Mesenchymal stem cell (in vitro differentiated cells and primary cell): ENCODE results near the gene TUBB3.
A peak's percentile ranks its signal among the peaks of the same experiment; 100 is the strongest.

Experiments used
- DNase-seq: peaks from one replicate; pipeline ENCODE4 v3.0.0-alpha.2; 2013
- H2AFZ ChIP-seq: one replicate; pipeline ENCODE4 v1.6.1; 2013; ENCODE audit warnings: low read depth, mild to moderate bottlenecking, control low read depth, inconsistent platforms, low read length, moderate library complexity
- H2AK5ac ChIP-seq: 2 replicates; pipeline ENCODE4 v1.6.1; 2013; ENCODE audit warnings: low read length, moderate library complexity, mild to moderate bottlenecking, inconsistent platforms; ENCODE audit not compliant: severe bottlenecking
- H2BK120ac ChIP-seq: one replicate; pipeline ENCODE4 v1.6.1; 2013; ENCODE audit warnings: low read depth, mild to moderate bottlenecking, inconsistent platforms, low read length, moderate library complexity
- H2BK12ac ChIP-seq, 2 experiments: one replicate each; pipeline ENCODE4 v1.6.1; 2013; ENCODE audit warnings: inconsistent platforms in 2 of 2, low read length in 2 of 2, mild to moderate bottlenecking in 2 of 2, moderate library complexity in 2 of 2, control low read depth in 1 of 2
- H2BK15ac ChIP-seq: one replicate; pipeline ENCODE4 v1.6.1; 2013; ENCODE audit warnings: mild to moderate bottlenecking, low read depth, inconsistent platforms; ENCODE audit not compliant: poor library complexity, severe bottlenecking
- H2BK5ac ChIP-seq: 2 replicates; pipeline ENCODE4 v1.6.1; 2013; ENCODE audit warnings: low read depth, mild to moderate bottlenecking, low read length, control low read depth, inconsistent platforms; ENCODE audit not compliant: poor library complexity, severe bottlenecking
- H3K14ac ChIP-seq, 2 experiments: one replicate each; pipeline ENCODE4 v1.6.1; 2013; ENCODE audit warnings: inconsistent platforms in 2 of 2, low read length in 2 of 2, control low read depth in 1 of 2, mild to moderate bottlenecking in 1 of 2, moderate library complexity in 1 of 2
- H3K18ac ChIP-seq, 2 experiments: one replicate each; pipeline ENCODE4 v1.6.1; 2013; ENCODE audit warnings: inconsistent platforms in 2 of 2, low read length in 2 of 2, control low read depth in 1 of 2, low read depth in 1 of 2, mild to moderate bottlenecking in 1 of 2
- H3K23ac ChIP-seq, 2 experiments: one replicate each; pipeline ENCODE4 v1.6.1; 2013; ENCODE audit warnings: inconsistent platforms in 2 of 2, low read length in 2 of 2, mild to moderate bottlenecking in 2 of 2, moderate library complexity in 2 of 2, control low read depth in 1 of 2
- H3K27ac ChIP-seq: 2 replicates; pipeline ENCODE4 v1.5.1; 2013; ENCODE audit warnings: mild to moderate bottlenecking, moderate library complexity, low read length, control low read depth, inconsistent platforms; ENCODE audit not compliant: poor library complexity, severe bottlenecking
- H3K27me3 ChIP-seq, 2 experiments: 2 replicates each; pipeline versions ENCODE4 v1.6.1 to v1.7.0; 2013; ENCODE audit warnings: low read length in 2 of 2, mild to moderate bottlenecking in 2 of 2, moderate library complexity in 2 of 2, control low read depth in 1 of 2, inconsistent platforms in 1 of 2; ENCODE audit not compliant: control insufficient read depth in 1 of 2, insufficient read depth in 1 of 2
- H3K36me3 ChIP-seq, 2 experiments: 2 replicates each; pipeline versions ENCODE4 v1.6.1 to v1.7.0; 2013; ENCODE audit warnings: low read length in 2 of 2, control low read depth in 1 of 2, inconsistent platforms in 1 of 2, low read depth in 1 of 2, mild to moderate bottlenecking in 1 of 2; ENCODE audit not compliant: insufficient read depth in 2 of 2, control insufficient read depth in 1 of 2
- H3K4ac ChIP-seq, 2 experiments: one replicate each; pipeline ENCODE4 v1.6.1; 2013; ENCODE audit warnings: inconsistent platforms in 2 of 2, low read length in 2 of 2, mild to moderate bottlenecking in 2 of 2, moderate library complexity in 2 of 2, control low read depth in 1 of 2, low read depth in 1 of 2
- H3K4me1 ChIP-seq: 2 replicates; pipeline ENCODE4 v1.6.1; 2013; ENCODE audit warnings: low read depth, low read length, control low read depth; ENCODE audit not compliant: control insufficient read depth, insufficient read depth
- H3K4me2 ChIP-seq: 2 replicates; pipeline ENCODE4 v1.6.1; 2013; ENCODE audit warnings: low read length, mild to moderate bottlenecking, inconsistent platforms; ENCODE audit not compliant: poor library complexity, severe bottlenecking
- H3K4me3 ChIP-seq, 2 experiments: 2 replicates each; pipeline versions ENCODE4 v1.5.1 to v1.7.0; 2013; ENCODE audit warnings: low read length in 2 of 2, mild to moderate bottlenecking in 2 of 2, control low read depth in 1 of 2, low read depth in 1 of 2; ENCODE audit not compliant: insufficient read depth in 1 of 2
- H3K79me1 ChIP-seq: replicated peaks from 2 replicates; pipeline ENCODE4 v1.6.1; 2013; ENCODE audit warnings: mild to moderate bottlenecking, control low read depth, low read length, inconsistent platforms; ENCODE audit not compliant: poor library complexity, severe bottlenecking
- H3K9ac ChIP-seq: 2 replicates; pipeline ENCODE4 v1.7.0; 2013; ENCODE audit warnings: mild to moderate bottlenecking, low read length, moderate library complexity
- H3K9me3 ChIP-seq: 2 replicates; pipeline ENCODE4 v1.7.0; 2013; ENCODE audit warnings: mild to moderate bottlenecking, low read length; ENCODE audit not compliant: control insufficient read depth
- H4K8ac ChIP-seq: one replicate; pipeline ENCODE4 v1.6.1; 2013; ENCODE audit warnings: inconsistent platforms, mild to moderate bottlenecking, low read length, moderate library complexity
- H4K91ac ChIP-seq: one replicate; pipeline ENCODE4 v1.6.1; 2013; ENCODE audit warnings: mild to moderate bottlenecking, low read length, inconsistent platforms
- WGBS: methylation state at CpG from one replicate; pipeline ENCODE4 v1.1.7; 2013; ENCODE audit warnings: mixed read lengths; 5-methylcytosine and 5-hydroxymethylcytosine counted together

The TUBB3 gene

GRCh38 chr16:89915303-89916232 is 7.6 kb upstream of the TUBB3 start:
- no peak overlapping the region for H2AFZ ChIP-seq
- no peak overlapping the region for H2BK12ac ChIP-seq
- no peak overlapping the region for H2BK15ac ChIP-seq
- no peak for DNase-seq
- no peaks in the 10 kb centered on the region for H3K27me3 ChIP-seq
- H3K4me3 ChIP-seq: no peak overlapping the region
- peak overlapping the region; percentile 24 for H4K91ac ChIP-seq
- H3K14ac ChIP-seq: no peak overlapping the region
- peaks cover 32% of the 10 kb centered on the region for H3K4me1 ChIP-seq
- peaks cover 5% of the 10 kb centered on the region for H3K79me1 ChIP-seq
- no peak overlapping the region for H3K4me2 ChIP-seq
- no peak overlapping the region for H3K27ac ChIP-seq
- peaks cover 31 to 42% of the 10 kb centered on the region in 2 experiments for H3K36me3 ChIP-seq
- no peak overlapping the region for H2BK120ac ChIP-seq
- 93% methylated on average over 40 of the region's 40 CpGs for WGBS
- no peak overlapping the region for H2AK5ac ChIP-seq
- no peak overlapping the region for H3K4ac ChIP-seq
- H3K23ac ChIP-seq: no peak overlapping the region
- H4K8ac ChIP-seq: no peak overlapping the region
- no peak overlapping the region for H2BK5ac ChIP-seq
- H3K18ac ChIP-seq: no peak overlapping the region
- H3K9ac ChIP-seq: no peak overlapping the region
- H3K9me3 ChIP-seq: no peaks in the 10 kb centered on the region

DNA sequence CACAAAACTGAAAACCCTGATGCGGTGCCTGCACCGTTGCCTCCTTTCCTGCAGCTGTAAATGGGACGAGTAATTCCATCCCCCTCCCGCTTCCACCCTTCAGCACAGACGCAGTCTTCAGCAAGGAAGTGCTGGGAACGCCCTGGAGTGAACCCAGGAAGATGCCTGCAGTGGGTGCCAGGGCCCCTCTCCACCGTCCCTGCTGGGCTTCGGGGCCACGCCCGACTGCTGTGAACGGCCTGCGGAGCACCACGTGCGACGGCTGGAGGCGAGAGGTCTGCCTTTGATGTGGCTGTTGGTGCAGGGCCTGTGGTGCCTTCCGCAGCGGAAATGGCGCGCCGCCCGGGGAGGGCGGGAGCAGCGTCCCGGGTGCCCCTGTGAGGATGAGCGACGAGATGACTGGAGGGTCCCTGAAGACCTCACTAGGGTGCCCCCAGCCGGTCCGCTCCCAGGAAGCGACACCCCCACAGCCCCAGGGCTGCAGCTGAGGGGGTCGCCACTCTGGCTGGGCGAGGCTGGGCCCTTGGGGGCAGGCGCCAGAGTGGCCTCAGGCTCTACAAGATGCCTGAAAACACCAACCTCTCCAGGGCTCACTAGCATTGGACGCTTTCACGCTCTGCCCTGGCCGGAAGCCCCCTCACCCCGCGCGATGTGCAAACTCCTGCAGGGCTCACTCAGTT is 5.2 kb upstream of the TUBB3 start:
- peak overlapping the region; percentile 66 for H3K9ac ChIP-seq
- peak overlapping the region; percentile 36 for H3K27ac ChIP-seq
- H2AK5ac ChIP-seq: no peak overlapping the region
- no peak overlapping the region for H2BK5ac ChIP-seq
- peak overlapping the region; percentile 81 for H2BK120ac ChIP-seq
- H2BK15ac ChIP-seq: peak overlapping the region; percentile 97
- H3K27me3 ChIP-seq: no peaks in the 10 kb centered on the region
- H3K79me1 ChIP-seq: peaks cover 2% of the 10 kb centered on the region
- peak; percentile 85 for DNase-seq
- peak overlapping the region; percentile 94 for H4K91ac ChIP-seq
- H3K23ac ChIP-seq: peak overlapping the region in 1 of 2 experiments; percentile 16
- WGBS: under 1% methylated on average over 35 of the region's 39 CpGs
- peak overlapping the region; percentile 93 for H4K8ac ChIP-seq
- peak overlapping the region; percentile 72 for H2AFZ ChIP-seq
- H3K18ac ChIP-seq: peak overlapping the region; percentile 89 to 95
- H3K4me1 ChIP-seq: peaks cover 41% of the 10 kb centered on the region
- peak overlapping the region; percentile 94 for H3K4me2 ChIP-seq
- H3K36me3 ChIP-seq: peaks cover 11 to 21% of the 10 kb centered on the region in 2 experiments
- peak overlapping the region; percentile 22 to 75 for H2BK12ac ChIP-seq
- no peaks in the 10 kb centered on the region for H3K9me3 ChIP-seq
- peak overlapping the region in 1 of 2 experiments; percentile 48 for H3K14ac ChIP-seq
- H3K4me3 ChIP-seq: peak overlapping the region; percentile 56 to 76
- H3K4ac ChIP-seq: peak overlapping the region; percentile 83 to 94

DNA sequence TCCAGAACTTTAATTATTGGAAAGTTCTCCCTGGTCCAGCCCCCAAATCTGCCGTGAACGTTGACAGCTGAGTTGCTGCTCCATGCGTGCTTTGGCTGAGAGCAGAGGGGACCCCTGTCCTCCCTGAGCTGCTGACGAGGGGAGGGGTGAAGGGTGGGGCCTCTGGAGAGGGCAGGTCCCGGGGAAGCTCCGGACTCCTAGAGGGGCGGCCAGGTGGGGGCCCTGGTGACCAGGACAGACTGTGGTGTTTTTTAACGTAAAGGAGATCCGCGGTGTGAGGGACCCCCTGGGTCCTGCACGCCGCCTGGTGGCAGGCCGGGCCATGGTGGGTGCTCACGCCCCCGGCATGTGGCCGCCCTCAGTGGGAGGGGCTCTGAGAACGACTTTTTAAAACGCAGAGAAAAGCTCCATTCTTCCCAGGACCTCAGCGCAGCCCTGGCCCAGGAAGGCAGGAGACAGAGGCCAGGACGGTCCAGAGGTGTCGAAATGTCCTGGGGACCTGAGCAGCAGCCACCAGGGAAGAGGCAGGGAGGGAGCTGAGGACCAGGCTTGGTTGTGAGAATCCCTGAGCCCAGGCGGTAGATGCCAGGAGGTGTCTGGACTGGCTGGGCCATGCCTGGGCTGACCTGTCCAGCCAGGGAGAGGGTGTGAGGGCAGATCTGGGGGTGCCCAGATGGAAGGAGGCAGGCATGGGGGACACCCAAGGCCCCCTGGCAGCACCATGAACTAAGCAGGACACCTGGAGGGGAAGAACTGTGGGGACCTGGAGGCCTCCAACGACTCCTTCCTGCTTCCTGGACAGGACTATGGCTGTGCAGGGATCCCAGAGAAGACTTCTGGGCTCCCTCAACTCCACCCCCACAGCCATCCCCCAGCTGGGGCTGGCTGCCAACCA is 4.4 kb upstream of the TUBB3 start, which contains the start of gene MC1R:
Gene MC1R (plus strand): TSS at position 410 of the 895 bp plus-strand sequence. CDS start 397 bp downstream, at position 807.
- peak within 1 kb of the TSS; percentile 66 for H3K9ac ChIP-seq
- H3K4me1 ChIP-seq: peaks cover 46% of the 10 kb centered on the region
- H2BK12ac ChIP-seq: peak within 1 kb of the TSS; percentile 85 to 91
- no peaks in the 10 kb centered on the region for H3K9me3 ChIP-seq
- peak within 1 kb of the TSS; percentile 29 for H2AK5ac ChIP-seq
- H3K4ac ChIP-seq: peak within 1 kb of the TSS; percentile 83 to 99
- peak; percentile 71 for DNase-seq
- no peaks in the 10 kb centered on the region for H3K27me3 ChIP-seq
- H2BK120ac ChIP-seq: peak within 1 kb of the TSS; percentile 81
- peaks cover 4% of the 10 kb centered on the region for H3K79me1 ChIP-seq
- WGBS: 11% methylated on average over 23 of the region's 23 CpGs
- H2AFZ ChIP-seq: peak within 1 kb of the TSS; percentile 72
- H4K8ac ChIP-seq: peak within 1 kb of the TSS; percentile 93
- no peak within 1 kb of the TSS for H2BK5ac ChIP-seq
- H4K91ac ChIP-seq: peak within 1 kb of the TSS; percentile 94
- peak within 1 kb of the TSS in 1 of 2 experiments; percentile 79 for H3K14ac ChIP-seq
- H2BK15ac ChIP-seq: peak within 1 kb of the TSS; percentile 97
- peak within 1 kb of the TSS; percentile 36 for H3K27ac ChIP-seq
- H3K36me3 ChIP-seq: peaks cover 3 to 13% of the 10 kb centered on the region in 2 experiments
- peak within 1 kb of the TSS in 1 of 2 experiments; percentile 16 for H3K23ac ChIP-seq
- H3K18ac ChIP-seq: peak within 1 kb of the TSS; percentile 89 to 95
- peak within 1 kb of the TSS; percentile 94 for H3K4me2 ChIP-seq
- peak within 1 kb of the TSS; percentile 56 to 86 for H3K4me3 ChIP-seq
